ENCODE results near the gene STIL.

STIL gene

DNA sequence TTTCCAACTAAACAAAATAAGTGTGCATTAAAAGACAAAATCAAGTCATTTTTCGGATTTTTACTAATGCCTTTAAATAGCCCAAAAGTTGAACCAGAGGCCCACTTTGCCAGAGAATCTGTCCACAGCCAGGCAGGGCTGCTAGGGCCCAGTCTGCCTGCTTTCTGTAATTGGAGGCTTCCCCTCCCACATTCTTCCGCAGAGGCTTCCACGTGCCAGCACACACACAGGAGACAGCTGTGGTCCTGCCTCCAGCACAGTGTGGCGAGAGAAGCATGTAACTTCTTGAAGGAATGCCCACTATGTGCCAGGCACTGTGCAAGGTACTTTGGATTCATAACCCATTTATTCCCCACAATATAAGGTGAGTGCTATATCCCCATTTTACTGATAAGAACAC, 112.8 kb downstream of the STIL start:
- H3K27ac ChIP-seq: no peak overlapping the region
- TF ChIP-seq CTCF (conservative IDR thresholded peaks at IDR 0.05; ENCODE audit: low read depth): no peak
- CTCF ChIA-PET: interaction anchor here (1.4 kb wide), 1 partner anchor 8 kb away, joined by 16 read pairs; no protein-coding TSS in a partner anchor
- POLR2A ChIA-PET (ENCODE audit: low non-redundant PET): no interaction called here
- DNase-seq (ENCODE audit: low spot score): no peak

All from RWPE1 (cell line).